ENCODE measurements around the gene BCL7B.
"Not testable (repeated sequence)": the region's sequence is repeated elsewhere in the genome, so short reads cannot be mapped to it uniquely, and the experiment has no call there.

Gene BCL7B

DNA sequence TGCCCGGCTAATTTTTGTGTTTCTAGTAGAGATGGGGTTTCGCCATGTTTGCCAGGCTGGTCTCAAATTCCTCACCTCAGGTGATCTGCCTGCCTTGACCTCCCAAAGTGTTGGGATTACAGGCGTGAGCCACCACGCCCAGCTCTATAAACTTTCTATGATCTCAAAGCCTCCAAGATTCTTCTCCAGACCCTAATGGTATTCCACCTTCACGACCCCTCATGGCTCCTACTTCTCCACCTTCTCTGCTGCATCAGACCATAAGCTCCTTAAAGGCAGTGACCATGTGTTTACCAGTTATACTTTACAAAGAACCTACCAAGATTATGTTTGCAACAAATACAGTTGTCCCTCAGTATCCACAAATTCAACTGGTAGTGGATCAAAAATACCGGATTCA lies 25.3 kb downstream of the BCL7B start:
- no peak for DNase-seq

DNA sequence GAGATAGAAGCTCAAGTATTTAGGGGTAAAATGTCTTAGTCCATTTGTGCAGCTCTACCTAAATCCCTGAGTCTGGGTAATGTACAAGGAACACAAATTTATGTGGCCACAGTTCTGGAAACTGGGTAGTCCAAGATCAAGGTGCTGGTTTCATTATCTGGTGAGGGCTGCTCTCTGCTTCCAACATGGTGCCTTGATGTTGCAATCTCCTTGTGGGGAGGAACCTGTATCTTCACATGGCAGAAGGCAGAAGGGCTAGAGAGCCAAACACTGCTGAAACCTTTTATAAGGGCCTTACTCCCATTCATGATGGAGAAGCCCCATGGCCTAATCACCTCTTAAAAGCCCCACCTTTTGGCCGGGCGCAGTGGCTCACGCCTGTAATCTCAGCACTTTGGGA lies 26.7 kb downstream of the BCL7B start:
- no peak for DNase-seq

DNA sequence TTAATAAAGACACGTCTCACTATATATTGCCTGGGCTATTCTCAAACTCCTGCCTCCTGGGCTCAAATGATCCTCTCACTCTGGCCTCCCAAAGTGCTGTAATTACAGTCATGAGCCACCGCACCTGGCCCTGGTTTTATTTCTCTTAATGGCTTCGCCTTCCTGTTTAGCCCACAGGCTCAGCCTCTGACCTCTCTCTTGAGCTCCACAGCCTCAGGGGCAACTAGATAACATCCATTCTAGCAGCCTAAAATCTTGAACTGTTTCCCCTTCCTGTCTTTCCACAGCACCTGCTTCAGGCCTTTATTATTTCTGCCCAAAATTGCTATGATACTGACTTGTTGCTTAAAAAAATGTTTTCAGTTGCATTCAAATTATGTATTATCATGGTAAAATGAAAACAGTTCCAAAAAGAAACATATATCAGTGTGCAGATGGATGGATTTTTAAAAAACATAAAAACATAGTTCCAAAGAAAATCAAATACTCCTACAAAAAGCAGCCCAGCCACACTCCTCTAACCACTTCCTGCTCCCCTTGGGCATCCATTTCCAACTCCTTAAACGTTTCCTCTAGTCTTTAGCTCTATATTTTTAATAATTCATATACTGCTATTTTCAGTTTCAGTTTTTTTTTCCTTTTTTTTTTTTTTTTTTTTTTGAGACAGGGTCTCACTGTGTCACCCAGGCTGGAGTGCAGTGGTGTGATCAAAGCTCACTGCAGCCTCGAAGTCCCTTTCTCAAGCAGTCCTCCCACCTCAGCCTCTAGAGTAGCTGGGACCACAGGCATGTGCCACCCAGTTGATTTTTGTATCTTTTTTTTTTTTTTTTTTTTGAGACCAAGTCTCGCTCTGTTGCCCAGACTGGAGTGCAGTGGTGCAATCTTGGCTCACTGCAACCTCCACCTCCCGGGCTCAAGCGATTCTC lies 30.3 kb downstream of the BCL7B start:
- DNase-seq, result no peak

DNA sequence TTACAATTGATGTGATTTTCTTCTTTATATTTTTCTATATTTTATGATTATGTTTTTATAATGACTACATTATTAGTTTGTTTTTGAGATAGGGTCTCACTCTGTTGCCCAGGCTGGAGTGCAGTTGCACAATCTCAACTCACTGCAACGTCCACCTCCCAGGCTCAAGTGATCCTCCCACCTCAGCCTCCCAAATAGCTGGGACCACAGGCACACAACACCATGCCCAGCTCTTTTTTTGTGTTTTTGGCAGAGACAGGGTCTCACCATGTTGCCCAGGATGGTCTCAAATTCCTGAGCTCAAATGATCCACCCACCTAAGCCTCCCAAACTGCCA lies 31.4 kb downstream of the BCL7B start:
- not testable (repeated sequence) for DNase-seq

DNA sequence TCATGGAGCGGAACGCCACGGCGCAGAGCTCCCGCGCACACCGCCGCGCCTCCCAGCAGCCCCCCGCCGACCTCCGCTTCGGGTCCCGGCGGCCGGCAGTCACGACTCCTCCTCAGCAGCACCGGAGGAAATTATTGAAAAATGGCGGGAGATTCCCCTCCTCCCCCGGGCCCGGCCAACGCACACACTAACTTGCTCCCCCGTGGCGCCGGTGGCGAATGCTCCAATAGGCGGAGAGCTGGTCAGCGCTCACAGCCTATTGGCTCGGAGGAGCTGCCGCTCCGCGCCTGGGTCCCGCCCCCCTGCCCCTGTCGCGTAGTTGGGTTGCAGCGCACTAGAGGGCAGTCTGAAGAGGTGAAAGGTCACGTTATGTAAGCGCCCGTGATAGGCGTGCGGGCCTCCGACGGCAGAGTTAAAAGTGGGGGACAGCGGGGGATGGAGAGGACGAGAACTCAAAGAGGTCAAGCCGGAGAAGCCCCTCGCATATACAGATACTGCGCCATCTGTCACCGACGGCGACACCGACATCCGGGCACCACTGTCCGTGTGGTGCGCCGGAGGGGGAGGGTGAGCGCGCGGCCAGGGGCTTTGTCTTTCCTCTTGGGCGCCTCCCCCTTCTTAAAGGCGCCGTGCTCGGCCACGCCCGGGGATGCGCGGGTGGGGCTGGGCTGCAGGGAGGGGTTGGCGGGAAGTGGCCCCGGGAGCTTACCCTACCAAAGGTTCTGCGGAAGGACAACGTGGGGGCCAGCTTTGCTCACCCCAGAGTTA lies 35.2 kb downstream of the BCL7B start, which contains the start of gene BAZ1B:
TSS of gene BAZ1B (minus strand) at position 189 of the 768 bp plus-strand sequence. CDS start 360 bp downstream, outside the sequence.
- peak; percentile 97 for DNase-seq

DNA sequence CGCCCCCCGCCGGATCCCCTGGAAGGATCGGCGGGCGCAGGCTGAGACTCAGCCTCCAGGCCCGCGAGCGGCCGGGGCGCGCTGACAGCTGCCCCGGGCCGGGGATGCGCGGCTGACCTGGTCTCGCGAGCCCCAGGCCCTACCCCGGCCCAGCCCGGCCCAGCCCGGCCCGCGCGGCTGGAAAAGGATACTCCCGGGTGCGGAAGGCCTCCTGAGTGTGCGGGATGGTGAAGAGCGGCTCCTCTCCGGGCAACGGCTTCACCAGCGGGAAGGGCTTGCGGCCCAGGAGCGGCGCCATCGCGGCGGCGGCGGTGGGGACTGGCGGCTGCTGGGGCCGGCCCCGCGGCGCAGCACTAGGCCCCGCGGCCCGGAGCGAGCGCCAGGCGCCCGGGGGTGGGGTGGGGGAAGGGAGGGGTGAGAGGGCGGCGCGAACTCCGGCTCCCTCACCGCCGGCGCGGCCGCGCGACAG lies 35.8 kb downstream of the BCL7B start:
- DNase-seq, result peak; percentile 72 to 73

DNA sequence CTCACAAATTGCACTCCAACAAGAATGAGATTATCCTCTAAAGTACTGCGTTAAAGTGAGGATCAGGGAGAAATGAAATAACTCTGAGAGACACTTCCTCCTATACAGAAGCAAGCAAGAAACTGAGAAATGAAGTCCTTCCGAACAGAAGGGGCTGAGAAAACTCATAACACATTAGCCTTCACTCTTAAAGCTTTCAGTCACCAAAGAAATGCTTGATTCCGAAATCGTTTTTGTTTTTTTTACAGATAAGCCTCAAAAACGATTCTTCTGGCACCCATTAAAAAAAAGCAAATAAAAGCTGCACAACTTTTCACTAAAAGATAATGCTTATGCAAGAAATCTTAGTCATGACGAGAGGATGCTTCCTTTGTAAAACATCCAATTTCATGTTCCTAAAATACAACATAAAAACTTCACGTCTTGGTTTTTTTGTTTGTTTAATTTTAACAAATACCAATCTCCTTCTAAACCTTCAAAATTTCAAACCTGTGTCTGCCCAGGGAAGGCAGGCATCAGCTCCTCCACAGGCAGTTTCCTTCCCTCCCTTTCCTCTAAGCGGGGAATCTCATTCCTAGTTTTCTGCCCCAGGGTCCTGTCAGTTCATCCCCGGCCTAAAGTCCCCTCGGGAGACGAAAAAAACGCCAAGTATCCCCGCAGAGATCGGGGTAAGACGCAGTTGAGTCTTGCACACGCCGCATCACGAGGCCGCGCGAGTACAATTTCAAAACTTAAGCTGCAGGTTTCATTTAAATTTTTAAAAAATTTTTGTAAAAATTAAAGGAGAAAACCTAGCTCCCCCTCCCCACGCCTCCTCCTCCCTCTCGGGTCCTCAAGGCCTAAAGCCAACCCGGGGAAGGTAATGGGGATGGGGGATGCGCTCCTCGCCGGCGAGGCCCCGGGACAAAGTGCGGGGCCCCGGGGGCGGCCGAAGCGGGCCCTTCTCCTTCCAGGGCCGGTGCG lies 36.5 kb downstream of the BCL7B start:
- peak; percentile 8 to 16 for DNase-seq

DNA sequence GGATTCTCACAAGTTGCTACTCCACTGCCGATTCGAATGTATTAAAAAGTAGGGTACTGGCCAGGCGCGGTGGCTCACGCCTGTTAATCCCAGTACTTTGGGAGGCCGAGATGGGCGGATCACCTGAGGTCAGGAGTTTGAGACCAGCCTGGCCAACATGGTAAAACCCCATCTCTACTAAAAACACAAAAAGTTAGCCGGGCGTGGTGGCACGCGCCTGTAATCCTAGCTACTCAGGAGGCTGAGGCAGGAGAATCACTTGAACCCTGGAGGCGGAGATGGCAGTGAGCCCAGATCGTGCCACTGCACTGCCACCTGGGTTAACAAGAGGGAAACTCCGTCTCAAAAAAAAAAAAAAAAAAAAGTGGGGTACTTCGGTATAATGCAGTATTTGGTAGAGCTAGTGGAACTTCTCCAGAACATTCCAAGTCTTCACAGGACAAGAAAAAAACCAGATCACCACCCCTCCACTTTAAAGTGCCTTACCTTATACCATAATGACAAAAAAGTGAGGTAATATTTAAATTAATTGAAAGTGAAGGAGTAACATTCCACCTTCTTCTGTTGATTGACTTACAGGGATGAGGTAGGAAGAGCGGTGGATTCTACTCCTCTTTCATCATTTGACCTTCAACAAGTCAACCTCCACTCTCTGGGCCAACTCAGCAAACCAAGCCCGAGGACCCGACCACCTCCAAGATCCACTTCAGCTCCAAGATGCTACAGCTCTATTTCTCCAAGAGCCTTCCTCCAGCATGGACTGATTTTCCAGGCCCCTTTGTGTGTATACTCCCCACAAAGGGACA lies 37.4 kb downstream of the BCL7B start:
- DNase-seq, result peak; percentile 36 to 39

DNA sequence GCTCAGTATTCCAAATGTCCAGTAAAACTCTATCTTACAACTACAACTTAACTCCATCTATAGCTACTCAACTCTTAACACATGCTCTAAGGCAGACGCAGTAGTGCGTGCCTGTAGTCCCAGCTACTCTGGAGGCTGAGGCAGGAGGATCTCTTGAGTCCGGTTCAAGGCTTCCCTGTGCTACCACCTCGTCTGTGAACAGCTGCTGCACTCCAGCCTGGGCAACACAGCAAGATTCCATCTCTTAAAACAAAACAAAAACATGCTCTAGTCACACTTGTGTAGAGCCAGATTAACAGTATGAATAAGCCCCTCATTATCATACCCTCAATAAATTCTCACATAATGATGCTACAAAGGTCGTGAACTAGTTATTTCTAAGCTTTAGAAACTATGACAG lies 39.0 kb downstream of the BCL7B start:
- no peak for DNase-seq

DNA sequence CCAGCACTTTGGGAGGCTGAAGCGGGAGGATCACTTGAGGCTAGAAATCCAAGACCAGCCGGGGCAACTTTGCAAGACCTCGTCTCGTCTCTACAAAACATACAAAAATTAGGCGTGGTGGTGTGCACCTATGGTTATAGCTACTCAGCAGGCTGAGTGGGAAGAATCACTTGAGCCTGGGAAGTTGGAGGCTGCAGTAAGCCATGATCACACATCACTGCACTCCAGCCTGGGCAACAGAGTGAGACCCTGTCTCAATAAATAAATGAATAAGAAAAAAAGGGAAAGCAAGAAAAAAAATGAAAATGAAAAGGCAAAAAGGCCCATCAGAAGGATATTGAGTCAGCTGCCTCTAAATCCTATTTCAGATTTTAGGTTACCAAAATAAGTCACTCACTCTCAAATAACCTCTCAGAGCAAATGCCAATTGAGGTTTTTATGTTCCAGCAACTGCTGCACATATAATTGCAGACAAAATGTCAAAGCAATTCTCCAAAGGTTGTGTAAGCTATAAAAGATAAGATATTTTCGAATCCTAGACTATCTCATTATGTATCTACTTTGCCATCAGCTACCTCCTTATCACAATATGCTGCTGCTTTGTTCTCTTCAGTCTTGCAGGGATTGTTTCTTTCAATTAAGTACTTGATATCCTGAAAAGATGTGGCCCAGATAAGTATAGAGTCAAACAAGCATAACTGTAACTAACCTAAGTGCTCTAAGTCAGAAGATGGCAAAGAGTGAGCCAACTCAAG lies 40.1 kb downstream of the BCL7B start:
- DNase-seq, result no peak

DNA sequence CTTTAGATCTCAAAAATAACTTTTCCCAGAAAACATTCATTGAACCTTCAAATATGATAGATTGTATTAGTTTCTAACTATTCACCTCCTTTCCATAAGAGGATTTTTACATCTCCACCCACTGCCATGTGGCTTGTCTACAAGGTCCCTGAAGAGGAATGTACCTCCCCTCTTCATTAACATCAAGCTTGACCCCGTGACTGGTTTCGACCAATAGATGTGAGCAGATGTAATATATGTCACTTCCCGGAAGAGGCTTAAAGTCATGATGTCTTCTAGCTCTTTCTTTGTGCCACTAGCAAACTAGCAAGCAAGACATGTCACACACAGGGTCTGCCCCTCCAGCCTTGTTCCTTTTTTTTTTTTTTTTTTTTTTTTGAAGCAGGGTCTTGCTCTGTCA lies 42.3 kb downstream of the BCL7B start:
- DNase-seq, result no peak

DNA sequence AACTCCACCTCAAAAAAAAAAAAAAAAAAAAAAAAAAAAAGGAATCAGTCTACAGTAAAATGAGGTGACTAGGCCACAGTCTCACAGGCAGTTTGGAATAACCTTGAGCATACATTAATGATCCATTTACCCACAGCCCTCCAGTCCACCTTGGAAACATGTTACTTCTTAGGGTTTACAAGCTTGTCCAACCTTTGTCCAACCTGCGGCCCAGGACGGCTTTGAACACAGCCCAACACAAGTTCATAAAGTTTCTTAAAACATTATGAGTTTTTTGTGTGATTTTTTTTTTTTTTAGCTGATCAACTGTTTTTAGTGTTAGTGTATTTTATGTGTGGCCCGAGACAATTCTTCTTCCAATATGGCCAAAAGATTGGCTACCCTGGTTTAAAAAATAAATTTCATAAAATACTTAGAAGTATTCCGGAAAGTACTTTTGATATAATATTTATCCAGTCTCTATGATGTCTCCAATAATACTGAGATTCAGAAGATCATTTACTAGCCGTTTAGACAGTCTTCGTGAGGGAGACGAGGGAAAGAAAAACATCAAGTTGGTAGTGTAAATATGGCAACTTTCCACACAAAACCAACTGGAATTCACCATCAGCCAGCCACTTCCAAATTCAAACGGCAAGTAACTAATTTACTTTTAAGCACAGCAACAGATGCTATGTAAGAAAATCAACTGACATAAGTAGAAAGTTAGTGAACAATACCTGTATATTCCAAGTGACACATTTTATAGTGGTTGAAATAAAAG lies 45.3 kb downstream of the BCL7B start:
- no peak for DNase-seq

DNA sequence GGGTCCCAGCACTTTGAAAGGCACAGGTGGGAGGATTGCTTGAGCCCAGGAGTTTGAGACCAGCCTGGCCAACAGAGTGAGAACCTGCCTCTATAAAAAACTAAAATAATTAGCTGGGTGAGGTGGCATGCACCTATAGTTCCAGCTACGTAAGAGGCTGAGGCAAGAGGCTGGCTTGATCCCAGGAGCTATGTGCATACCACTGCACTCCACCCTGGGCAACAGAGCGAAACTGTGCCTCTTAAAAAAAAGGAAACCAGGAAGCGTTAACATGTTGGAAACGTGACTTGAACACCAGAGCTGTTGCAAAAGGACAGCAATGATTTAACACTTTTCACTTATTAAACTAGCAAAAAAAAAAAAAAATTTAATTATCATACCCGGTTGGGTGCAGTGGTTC lies 48.0 kb downstream of the BCL7B start:
- no peak for DNase-seq

DNA sequence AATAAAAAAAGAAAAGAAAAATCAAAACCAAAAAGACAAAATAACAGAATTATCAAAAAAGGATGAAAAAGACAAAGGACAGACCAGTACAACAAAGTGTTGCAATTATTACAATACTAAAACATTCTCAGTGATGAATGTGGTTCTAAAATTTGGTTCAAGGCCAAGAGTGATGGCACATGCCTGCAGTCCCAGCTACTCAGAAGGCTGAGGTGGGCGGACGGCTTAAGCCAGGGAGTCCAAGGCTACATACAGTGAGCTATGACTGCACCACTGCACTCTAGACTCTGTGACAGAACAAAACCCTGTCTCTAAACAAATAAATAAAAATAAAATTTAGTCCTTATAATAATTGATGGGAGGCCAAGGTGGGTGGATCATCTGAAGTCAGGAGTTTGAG lies 49.9 kb downstream of the BCL7B start:
- no peak for DNase-seq

DNA sequence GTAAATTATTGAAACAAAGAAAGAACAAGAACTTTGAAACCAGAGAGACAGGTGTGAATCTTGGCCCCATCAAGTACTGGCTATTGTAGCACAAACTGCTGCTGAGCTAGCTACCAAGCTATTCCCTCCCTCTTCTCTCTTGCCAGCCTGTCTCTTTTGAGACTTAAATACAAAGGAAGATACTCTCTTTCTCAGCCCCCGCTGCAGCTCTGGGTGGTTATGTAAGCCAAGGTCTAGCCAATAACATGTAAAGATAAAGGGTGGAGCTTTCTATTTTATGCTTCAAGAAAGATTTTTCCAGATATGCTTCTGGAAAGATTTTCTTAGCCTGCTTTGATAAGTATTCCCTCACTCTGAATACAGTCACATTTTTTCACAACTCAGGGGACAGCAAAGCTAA lies 52.6 kb downstream of the BCL7B start:
- DNase-seq, result no peak

DNA sequence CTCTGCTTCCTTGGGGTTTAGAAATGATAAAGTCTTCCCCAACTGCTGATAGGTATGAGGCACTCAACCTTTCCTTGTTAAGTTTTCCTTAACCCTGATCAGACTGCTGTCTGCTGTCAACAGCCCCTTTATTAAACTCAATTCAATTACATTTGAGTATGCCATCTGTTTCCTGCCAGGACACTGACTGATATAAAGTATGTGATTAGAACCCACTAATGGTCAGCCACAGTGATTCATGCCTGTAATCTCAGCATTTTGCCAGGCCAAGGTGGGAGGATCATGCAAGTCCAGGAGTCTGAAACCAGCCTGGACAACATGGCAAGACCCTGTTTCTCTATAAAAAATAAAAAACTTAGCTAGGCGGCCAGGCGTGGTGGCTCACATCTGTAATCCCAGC lies 53.5 kb downstream of the BCL7B start:
- no peak for DNase-seq

DNA sequence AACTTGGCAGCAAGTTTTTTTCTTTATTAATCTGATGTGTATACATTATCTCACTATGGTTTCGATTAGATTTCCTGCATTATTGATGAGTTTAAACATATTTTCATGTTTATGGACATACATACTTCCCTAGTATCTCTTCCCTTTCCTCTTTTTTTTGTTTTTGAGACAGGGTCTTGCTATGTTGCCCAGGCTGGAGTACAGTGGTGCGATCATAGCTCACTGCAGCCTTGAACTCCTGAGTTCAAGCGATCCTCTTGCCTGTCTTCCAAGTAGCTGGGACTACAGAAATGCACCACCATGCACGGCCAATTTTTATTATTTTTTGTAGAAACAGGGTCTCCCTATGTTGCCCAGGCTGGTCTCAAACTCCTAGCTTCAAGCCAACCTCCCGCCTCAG lies 54.3 kb downstream of the BCL7B start:
- DNase-seq, result no peak

DNA sequence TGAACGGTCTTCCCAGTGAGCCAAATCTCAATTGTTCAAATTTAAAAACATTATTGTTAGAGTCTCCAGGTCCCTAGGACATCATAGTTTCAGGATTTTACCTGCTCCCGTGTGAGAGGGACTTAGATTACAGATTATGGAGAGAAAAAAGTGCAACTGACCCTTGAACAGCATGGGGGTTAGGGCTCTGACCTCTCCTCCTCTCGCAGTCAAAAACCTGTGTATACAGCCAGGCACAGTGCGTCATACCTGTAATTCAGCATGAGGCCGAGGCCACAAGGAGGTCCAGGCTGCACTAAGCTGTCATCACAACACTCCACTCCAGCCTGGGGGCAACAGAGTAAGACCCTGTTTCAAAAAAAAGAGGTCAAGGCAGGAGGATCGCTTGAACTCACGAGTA lies 60.9 kb downstream of the BCL7B start:
- no peak for DNase-seq

DNA sequence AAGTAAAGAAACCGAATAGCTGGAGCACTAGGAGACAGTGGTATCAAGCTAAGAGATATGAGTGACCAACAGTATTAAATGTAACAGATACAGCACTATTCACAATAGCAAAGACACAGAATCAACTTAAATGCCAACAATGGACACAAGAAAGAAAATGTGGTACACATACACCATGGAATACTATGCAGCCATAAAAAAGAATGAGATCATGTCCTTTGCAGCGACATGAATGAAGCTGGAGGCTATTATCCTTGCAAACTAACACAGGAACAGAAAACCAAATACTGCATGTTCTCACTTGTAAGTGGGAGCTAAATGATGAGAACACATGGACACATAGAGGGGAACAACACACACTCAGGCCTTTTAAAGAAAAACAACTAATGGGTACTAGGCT lies 62.0 kb downstream of the BCL7B start:
- not testable (repeated sequence) for DNase-seq

DNA sequence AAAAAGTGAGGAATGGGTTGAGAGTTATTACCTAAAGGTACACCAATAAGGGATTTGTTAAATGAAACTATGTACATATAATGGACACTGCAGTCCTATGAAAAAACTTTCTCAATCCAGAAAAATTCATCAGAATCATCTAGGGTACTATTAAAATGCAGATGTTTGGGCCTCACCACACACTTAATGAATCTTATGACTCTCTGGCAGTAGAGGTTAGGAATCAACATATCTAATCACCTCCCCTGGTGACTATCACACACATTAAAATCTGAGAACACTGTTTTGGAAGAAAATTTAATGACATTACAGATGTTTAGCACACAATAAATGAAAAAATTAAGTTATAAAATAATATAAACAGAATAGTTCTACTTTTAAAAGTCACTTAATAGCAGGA lies 67.5 kb downstream of the BCL7B start:
- no peak for DNase-seq

All from activated CD4-positive, alpha-beta T cell treated with anti-CD3 and anti-CD28 coated beads, Interleukin-2, amount 50 U/mL, for 48 hours (primary cell).